HepG2 (cell line): Measurements from ENCODE around the gene PTPRCAP. TPM values are rescaled to one million over a fixed set of nuclear protein-coding genes. Genes with fewer than 3 reads are reported as not detected.

Experiments
- ARID2 ChIP-seq: sonication (generic); formaldehyde crosslinking; IDR thresholded peaks from 2 replicates; pipeline ENCODE4 v1.8.1; 2022; ENCODE audit warnings: mild to moderate bottlenecking, missing genetic modification reagents, borderline replicate concordance
- CHD4 ChIP-seq: fragments of 200-600 bp; sonication (generic); IDR thresholded peaks from 2 replicates; pipeline ENCODE4 v1.7.0; 2017; ENCODE audit warnings: mild to moderate bottlenecking, low read length, borderline replicate concordance
- ELK4 ChIP-seq: sonication (generic); formaldehyde crosslinking; IDR thresholded peaks from 2 replicates; pipeline ENCODE4 v1.9.0; 2021; ENCODE audit warnings: missing genetic modification reagents, borderline replicate concordance
- FOSL2 ChIP-seq: sonication (generic); formaldehyde crosslinking; IDR thresholded peaks from 2 replicates; pipeline ENCODE4 v1.4.0; 2020; ENCODE audit warnings: missing genetic modification reagents
- MEIS2 ChIP-seq: sonication (generic); formaldehyde crosslinking; IDR thresholded peaks from 2 replicates; pipeline ENCODE4 v1.9.0; 2021; ENCODE audit warnings: mild to moderate bottlenecking, missing genetic modification reagents
- MLLT10 ChIP-seq: sonication (generic); formaldehyde crosslinking; IDR thresholded peaks from 2 replicates; pipeline ENCODE4 v1.4.0; 2020; ENCODE audit warnings: missing genetic modification reagents
- ZNF207 ChIP-seq: fragments of 450-650 bp; IDR thresholded peaks from 2 replicates; pipeline ENCODE4 v1.6.1; 2016; ENCODE audit warnings: antibody characterized with exemption, borderline replicate concordance
- ZNF296 ChIP-seq: sonication (generic); formaldehyde crosslinking; conservative IDR thresholded peaks from 2 replicates; pipeline ENCODE4 v1.5.0; 2020; ENCODE audit warnings: mild to moderate bottlenecking, missing genetic modification reagents
- ZNF326 ChIP-seq: sonication (generic); formaldehyde crosslinking; IDR thresholded peaks from 2 replicates; pipeline ENCODE4 v1.4.0; 2020; ENCODE audit warnings: missing genetic modification reagents, borderline replicate concordance
- ZNF333 ChIP-seq: sonication (generic); formaldehyde crosslinking; IDR thresholded peaks from 2 replicates; pipeline ENCODE4 v1.4.0; 2020; ENCODE audit warnings: mild to moderate bottlenecking, missing genetic modification reagents, borderline replicate concordance
- ZNF460 ChIP-seq: sonication (generic); formaldehyde crosslinking; IDR thresholded peaks from 2 replicates; pipeline ENCODE4 v1.5.1; 2020; ENCODE audit warnings: missing genetic modification reagents, mild to moderate bottlenecking, borderline replicate concordance
- ZNF503 ChIP-seq: sonication (generic); formaldehyde crosslinking; IDR thresholded peaks from 2 replicates; pipeline ENCODE4 v1.4.0; 2020; ENCODE audit warnings: missing genetic modification reagents
- ZSCAN29 ChIP-seq: sonication (generic); formaldehyde crosslinking; conservative IDR thresholded peaks from 2 replicates; pipeline ENCODE4 v1.4.0; 2020; ENCODE audit warnings: mild to moderate bottlenecking, missing genetic modification reagents
- polyA plus RNA-seq, 8 experiments: library from polyadenylated mRNA; depleted of rRNA in 3 of 8; stranded (reverse) in 7 of 8; unstranded in 1 of 8; fragments of >200 nt; fragmentation: Illumina TruSeq in 4 of 8; extraction: Trizol in 4 of 8; gene quantifications; 2 replicates each; pipeline versions ENCODE4 v1.2.1 to v1.2.3, GENCODE V29; 2011 to 2016; ENCODE audit warnings: low read depth in 4 of 8, missing spikeins in 1 of 8, mixed read lengths in 1 of 8; ENCODE audit not compliant: insufficient read depth in 1 of 8
- total RNA-seq, 5 experiments: library from RNA; depleted of rRNA; stranded (reverse); fragments of >200 nt; fragmentation: Illumina TruSeq; extraction: Trizol; gene quantifications; 2 replicates each; pipeline ENCODE4 v1.2.3, GENCODE V29; 2016; ENCODE audit warnings: low read depth in 1 of 5
- TF ChIP-seq, protein P1 (sequence below): sonication (generic); formaldehyde crosslinking; IDR thresholded peaks from 2 replicates; pipeline ENCODE4 v1.9.0; 2021; ENCODE audit warnings: mild to moderate bottlenecking, missing genetic modification reagents
- TF ChIP-seq, protein P2 (sequence below): sonication (generic); formaldehyde crosslinking; IDR thresholded peaks from 2 replicates; pipeline ENCODE4 v1.5.1; 2020; ENCODE audit warnings: mild to moderate bottlenecking, missing genetic modification reagents, moderate library complexity

PTPRCAP gene
- total and polyA plus RNA-seq, 2 of the 13 experiments (the other 11 are each of a cell fraction or from before 2014, with no cell fraction given): 0.60 to 0.70 TPM

DNA sequence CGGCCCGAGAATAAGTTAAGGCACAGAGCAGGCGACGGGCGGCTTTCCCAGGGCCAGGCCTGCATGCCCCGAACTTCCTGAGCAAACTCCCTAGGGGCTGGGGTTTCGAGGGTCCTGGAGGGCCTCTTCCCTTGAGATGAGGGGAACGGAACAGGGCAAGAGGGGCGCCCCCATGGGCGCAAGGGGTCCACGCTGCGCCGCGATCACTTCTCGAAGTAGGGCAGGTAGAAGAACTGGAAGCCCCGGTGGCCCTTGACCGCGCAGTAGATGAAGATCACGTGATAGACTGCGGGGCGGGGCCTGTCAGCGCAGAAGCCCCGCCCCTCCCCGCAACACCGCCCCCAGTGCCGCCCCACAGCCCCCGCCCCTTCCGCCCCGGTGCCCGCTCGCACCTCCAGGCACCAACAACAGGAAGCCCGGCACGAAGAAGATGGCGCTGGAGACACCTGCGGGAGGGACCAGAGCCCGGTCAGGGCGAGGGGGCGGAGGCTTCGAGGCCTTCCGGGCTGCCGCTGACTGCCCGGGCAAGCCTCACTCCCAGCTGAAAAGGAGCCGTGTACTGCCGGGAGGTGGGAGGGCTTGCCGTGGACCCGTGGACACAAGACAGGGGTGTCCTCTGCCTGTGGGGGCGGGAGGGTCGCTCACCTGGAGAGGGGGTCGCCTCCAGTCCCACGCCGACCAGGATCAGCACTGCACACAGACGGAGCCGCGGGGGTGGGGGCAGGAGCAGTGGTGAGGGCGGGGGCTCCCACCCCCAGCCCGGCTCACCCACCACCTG, 27.1 kb upstream of the PTPRCAP start (continued):
- TF ChIP-seq ZNF326 (CRISPR knock-in tag) (no peak), ZNF296 (no peak), ZNF333 (no peak), ZNF460 (CRISPR knock-in tag) (no peak), ZNF503 (CRISPR knock-in tag) (no peak), MLLT10 (CRISPR knock-in tag) (no peak), MEIS2 (CRISPR knock-in tag) (0 out of 2 replicates have a peak, but pooled peaks have one; percentile 16), CHD4 (no peak), ARID2 (no peak), FOSL2 (no peak), ELK4 (CRISPR knock-in tag) (no peak), ZNF207 (no peak), ZSCAN29 (CRISPR knock-in tag) (no peak)
- TF ChIP-seq, protein P1, sequence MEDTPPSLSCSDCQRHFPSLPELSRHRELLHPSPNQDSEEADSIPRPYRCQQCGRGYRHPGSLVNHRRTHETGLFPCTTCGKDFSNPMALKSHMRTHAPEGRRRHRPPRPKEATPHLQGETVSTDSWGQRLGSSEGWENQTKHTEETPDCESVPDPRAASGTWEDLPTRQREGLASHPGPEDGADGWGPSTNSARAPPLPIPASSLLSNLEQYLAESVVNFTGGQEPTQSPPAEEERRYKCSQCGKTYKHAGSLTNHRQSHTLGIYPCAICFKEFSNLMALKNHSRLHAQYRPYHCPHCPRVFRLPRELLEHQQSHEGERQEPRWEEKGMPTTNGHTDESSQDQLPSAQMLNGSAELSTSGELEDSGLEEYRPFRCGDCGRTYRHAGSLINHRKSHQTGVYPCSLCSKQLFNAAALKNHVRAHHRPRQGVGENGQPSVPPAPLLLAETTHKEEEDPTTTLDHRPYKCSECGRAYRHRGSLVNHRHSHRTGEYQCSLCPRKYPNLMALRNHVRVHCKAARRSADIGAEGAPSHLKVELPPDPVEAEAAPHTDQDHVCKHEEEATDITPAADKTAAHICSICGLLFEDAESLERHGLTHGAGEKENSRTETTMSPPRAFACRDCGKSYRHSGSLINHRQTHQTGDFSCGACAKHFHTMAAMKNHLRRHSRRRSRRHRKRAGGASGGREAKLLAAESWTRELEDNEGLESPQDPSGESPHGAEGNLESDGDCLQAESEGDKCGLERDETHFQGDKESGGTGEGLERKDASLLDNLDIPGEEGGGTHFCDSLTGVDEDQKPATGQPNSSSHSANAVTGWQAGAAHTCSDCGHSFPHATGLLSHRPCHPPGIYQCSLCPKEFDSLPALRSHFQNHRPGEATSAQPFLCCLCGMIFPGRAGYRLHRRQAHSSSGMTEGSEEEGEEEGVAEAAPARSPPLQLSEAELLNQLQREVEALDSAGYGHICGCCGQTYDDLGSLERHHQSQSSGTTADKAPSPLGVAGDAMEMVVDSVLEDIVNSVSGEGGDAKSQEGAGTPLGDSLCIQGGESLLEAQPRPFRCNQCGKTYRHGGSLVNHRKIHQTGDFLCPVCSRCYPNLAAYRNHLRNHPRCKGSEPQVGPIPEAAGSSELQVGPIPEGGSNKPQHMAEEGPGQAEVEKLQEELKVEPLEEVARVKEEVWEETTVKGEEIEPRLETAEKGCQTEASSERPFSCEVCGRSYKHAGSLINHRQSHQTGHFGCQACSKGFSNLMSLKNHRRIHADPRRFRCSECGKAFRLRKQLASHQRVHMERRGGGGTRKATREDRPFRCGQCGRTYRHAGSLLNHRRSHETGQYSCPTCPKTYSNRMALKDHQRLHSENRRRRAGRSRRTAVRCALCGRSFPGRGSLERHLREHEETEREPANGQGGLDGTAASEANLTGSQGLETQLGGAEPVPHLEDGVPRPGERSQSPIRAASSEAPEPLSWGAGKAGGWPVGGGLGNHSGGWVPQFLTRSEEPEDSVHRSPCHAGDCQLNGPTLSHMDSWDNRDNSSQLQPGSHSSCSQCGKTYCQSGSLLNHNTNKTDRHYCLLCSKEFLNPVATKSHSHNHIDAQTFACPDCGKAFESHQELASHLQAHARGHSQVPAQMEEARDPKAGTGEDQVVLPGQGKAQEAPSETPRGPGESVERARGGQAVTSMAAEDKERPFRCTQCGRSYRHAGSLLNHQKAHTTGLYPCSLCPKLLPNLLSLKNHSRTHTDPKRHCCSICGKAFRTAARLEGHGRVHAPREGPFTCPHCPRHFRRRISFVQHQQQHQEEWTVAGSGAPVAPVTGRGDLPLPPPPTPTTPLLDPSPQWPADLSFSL (CRISPR knock-in tag): no peak
- TF ChIP-seq, protein P2, sequence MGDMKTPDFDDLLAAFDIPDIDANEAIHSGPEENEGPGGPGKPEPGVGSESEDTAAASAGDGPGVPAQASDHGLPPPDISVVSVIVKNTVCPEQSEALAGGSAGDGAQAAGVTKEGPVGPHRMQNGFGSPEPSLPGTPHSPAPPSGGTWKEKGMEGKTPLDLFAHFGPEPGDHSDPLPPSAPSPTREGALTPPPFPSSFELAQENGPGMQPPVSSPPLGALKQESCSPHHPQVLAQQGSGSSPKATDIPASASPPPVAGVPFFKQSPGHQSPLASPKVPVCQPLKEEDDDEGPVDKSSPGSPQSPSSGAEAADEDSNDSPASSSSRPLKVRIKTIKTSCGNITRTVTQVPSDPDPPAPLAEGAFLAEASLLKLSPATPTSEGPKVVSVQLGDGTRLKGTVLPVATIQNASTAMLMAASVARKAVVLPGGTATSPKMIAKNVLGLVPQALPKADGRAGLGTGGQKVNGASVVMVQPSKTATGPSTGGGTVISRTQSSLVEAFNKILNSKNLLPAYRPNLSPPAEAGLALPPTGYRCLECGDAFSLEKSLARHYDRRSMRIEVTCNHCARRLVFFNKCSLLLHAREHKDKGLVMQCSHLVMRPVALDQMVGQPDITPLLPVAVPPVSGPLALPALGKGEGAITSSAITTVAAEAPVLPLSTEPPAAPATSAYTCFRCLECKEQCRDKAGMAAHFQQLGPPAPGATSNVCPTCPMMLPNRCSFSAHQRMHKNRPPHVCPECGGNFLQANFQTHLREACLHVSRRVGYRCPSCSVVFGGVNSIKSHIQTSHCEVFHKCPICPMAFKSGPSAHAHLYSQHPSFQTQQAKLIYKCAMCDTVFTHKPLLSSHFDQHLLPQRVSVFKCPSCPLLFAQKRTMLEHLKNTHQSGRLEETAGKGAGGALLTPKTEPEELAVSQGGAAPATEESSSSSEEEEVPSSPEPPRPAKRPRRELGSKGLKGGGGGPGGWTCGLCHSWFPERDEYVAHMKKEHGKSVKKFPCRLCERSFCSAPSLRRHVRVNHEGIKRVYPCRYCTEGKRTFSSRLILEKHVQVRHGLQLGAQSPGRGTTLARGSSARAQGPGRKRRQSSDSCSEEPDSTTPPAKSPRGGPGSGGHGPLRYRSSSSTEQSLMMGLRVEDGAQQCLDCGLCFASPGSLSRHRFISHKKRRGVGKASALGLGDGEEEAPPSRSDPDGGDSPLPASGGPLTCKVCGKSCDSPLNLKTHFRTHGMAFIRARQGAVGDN (CRISPR knock-in tag): peak; percentile 88
